Posterior cingulate gyrus (tissue), 11 donors: ENCODE measurements around the gene FOSB.

Source experiments
- DNase-seq, 10 donors: peaks; one replicate each; pipeline versions ENCODE4 v3.0.0 to v3.0.0-alpha.2; 2020 to 2021; ENCODE audit warnings: mixed read lengths in 3 of 10
- intact Hi-C: fragments of 100-400 bp; cut with DNase I; formaldehyde crosslinking; loops from one replicate; pipeline ENCODE4 v1.15.1; 2023

Gene FOSB

GRCh38 chr19:45440873-45441654 lies 26.7 kb upstream of the FOSB start:
- DNase-seq = no peak
- intact Hi-C loops = no loop called here

- DNase-seq = no peak
- intact Hi-C loops = no loop called here
Measured at GRCh38 chr19:45442408-45442777, 25.4 kb upstream of the FOSB start.

DNA sequence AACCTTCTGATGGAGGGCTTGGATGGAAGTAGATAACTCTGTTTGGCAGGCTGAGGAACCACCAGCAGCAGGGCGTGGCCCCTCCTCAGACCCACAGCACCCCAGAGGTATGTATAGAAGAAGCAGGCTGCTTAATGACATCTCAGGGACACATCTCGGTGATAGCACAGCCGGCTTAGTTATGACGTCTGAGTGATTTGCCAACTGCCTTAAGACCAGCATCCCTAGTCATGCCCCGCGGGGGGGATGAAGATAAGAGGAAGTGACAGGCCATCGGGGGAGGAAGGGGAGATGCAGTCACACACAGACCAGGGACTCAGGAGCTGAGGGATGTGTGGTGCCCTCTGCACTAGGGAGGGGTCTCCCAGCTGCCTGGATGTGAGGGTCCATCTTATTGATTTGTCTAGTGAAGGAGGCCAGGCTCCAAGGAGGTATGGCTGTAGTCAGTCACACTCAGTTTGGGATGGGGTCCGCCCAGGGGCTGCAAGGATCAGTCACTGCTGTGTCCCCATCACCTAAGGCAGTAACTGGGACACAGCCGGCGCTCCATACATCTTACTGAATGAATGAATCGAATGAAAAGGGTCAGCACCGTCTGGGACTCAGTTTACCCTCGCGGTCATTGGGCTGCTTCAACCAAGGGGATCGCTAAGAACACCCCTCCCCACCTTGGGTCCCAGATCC lies 24.9 kb upstream of the FOSB start:
- intact Hi-C loops = no loop called here
- DNase-seq = no peak

GRCh38 chr19:45443462-45444317 lies 24.1 kb upstream of the FOSB start:
- intact Hi-C loops = no loop called here
- DNase-seq = peak; percentile 62 to 97 (median 80)

DNA sequence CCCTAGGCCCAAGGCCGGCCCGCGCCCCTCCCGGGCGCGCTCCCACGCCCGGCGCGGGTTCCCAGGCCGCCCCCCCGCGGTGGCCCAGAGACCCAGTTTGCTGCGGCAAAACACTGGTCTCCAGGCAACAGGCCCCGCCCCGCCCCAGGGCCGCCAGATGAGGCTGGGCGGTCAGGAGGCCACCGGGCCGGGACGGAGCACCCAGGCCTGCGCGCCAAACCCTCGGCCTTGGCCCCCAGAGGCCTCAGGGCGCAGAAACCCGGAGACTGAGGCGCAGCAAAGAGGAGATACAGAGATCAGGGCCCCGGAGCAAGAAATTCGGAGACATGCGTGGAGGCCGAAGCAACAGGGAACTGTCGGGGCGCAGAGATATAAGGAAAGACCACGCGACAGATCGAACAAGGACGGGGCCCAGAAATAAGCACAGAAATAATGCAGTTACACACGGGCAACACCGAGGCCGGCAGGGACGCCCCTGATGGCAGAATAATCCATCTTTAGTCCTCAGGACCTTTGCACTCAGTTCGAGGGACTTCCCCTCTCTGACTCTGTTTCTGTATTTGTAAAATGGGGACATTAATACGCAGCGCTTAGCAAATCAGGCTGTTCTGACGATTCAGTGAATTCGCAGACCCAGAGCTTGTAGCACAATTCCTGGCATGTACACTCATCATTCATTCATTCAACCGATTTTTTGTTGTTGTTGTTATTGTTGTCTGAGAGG lies 23.3 kb upstream of the FOSB start:
- intact Hi-C loops = no loop called here
- peak; percentile 76 to 98 (median 89) for DNase-seq

GRCh38 chr19:45445139-45445538 lies 22.7 kb upstream of the FOSB start:
- intact Hi-C loops = no loop called here
- DNase-seq = no peak

DNA sequence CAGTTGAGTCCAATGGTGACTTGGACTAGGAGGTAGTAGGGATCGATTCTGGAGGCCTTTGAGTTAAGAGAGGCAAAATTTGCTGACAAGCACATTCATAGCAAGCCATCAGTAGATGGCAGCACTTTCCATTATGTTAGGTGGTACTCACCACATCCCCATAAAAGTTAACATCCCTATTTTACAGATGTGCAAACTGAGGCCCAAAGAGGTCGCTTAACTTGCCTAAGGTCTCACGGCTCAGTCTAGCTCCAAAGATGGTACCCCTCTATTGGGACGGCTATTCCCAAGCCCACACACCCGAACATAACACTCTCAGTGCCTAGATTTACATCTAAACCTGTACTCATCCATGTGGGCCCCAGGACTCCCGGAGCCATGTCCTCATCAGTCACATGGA lies 21.5 kb upstream of the FOSB start:
- intact Hi-C loops = no loop called here
- no peak for DNase-seq

DNA sequence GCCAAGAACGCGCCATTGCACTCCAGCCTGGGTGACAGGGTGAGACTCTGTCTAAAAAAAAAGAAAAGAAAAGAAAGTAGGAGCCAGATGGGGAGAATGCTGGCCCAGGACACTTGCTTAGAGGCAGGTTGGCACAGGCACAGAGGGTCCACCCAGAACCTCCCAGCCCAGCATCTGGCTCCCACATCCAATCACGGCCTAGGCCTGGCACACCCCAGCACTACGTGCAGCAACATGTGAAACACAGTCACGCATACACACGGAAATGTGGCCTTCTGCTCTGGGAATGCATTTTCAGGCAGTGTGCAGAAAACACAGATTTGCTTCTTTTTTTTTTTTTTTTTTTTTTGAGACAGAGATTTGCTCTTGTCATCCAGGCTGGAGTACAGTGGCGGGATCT lies 20.9 kb upstream of the FOSB start:
- intact Hi-C loops = no loop called here
- DNase-seq = no peak

GRCh38 chr19:45448425-45448756 lies 19.4 kb upstream of the FOSB start:
- no peak for DNase-seq
- intact Hi-C loops = no loop called here

- intact Hi-C loops = no loop called here
- no peak for DNase-seq
Measured at GRCh38 chr19:45448887-45449299, 18.9 kb upstream of the FOSB start.

- no peak for DNase-seq
- intact Hi-C loops = no loop called here
Measured at GRCh38 chr19:45450012-45450333, 17.8 kb upstream of the FOSB start.

DNA sequence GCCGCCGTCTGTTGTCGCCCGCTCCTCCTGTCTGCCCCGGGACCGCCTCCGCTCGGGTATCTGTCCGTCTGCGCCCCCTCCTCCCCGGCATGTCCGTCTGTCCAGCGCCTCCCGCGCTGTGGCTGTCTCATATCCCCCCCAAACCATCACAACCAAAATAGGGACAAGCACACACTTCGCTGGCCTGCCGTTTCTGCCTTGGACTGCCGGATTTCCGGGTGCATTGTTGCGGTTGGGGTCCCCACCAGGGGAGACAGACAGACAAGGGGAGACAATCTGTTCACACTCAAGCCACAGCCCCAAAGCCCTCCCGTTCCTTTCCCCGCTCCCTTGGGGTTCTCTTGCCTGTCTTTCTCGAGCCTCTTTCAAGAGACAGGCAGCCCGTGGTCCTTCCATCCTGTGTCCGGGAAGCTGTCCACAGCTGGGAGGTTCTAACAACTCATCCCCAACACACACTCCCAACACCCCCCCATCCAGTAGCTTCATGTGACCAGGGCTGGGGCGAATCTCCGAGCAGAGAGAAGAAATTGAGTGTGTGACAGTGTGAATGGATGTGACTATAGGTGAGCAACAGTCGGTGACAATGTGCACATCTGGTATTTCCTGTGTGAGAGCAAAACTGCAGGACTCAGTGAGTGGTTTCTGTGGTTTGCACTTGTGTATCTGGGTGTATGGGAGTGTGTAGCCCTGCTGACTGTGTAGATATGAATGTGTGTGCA lies 16.5 kb upstream of the FOSB start:
- intact Hi-C loops = no loop called here

DNA sequence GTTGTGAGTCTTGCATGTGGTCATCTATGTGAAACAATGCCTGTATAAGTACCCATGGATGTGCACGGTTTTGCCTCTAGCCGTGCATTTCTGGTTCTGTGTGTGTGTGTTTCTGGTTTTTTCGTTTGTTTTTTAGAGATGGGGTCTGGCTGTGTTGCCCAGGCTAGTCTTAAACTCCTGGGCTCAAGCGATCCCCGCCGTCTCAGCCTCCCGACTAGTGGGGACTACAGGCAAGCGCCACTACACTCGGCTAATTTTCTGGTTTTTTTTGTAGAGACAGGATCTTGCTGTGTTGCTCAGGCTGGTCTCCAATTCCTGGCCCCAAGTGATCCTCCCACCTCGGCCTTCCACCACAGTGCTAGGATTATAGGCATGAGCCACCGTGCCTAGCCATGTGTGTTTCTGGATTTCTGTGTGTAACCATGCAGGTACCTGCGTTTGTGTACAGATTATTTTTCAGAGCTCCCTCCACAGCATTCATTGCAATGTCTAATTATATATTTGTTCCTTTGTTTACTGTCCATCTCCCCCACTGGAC lies 15.9 kb upstream of the FOSB start:
- intact Hi-C loops = no loop called here
- DNase-seq = no peak

More for the DNA sequence above, 16.5 kb upstream of the FOSB start:
- DNase-seq = peak in 1 of 10 donors; percentile 87

GRCh38 chr19:45455707-45456499 lies 11.9 kb upstream of the FOSB start:
- DNase-seq = no peak
- intact Hi-C loops = no loop called here

- intact Hi-C loops = no loop called here
- DNase-seq = no peak
Measured at GRCh38 chr19:45456500-45456815, 11.3 kb upstream of the FOSB start.

DNA sequence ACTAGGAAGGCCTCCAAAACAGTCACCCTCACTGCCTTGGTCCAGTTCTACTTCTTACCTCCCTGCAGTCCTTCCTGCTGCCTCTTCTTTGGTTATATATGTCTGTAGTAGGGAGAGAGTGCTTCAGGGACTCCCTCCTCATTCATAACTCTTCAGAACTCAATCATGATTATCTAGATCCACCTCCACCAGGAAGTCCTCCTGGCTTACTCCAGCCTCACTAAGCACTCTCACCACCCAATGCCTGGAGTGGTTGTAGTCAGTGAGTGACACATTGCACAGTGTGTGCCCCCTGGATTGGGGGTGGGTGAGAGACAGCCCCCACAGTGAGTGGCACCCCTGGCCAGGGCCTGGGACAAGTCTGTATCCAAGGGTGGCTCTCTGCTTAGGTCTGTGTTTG lies 10.0 kb upstream of the FOSB start:
- DNase-seq = no peak
- intact Hi-C loops = loop anchor here (2.0 kb wide), 1 partner anchor 53 kb away; no protein-coding TSS in a partner anchor

GRCh38 chr19:45460807-45461347 lies 6.9 kb upstream of the FOSB start:
- intact Hi-C loops = no loop called here
- DNase-seq = no peak

- no peak for DNase-seq
- intact Hi-C loops = no loop called here
Measured at GRCh38 chr19:45462174-45462573, 5.6 kb upstream of the FOSB start.

GRCh38 chr19:45463241-45463640 lies 4.6 kb upstream of the FOSB start:
- DNase-seq = no peak
- intact Hi-C loops = no loop called here
